Kasumi-1 (cell line): ENCODE results near the gene RNF145.
A peak's percentile ranks its signal among the peaks of the same experiment; 100 is the strongest.
"Not testable (repeated sequence)": the region's sequence is repeated elsewhere in the genome, so short reads cannot be mapped to it uniquely, and the experiment has no call there.

ENCODE experiments used
- DNase-seq, 2 experiments: peaks; one replicate each; lab custom pipeline; 2025; lab: John Stamatoyannopoulos, UW

RNF145 gene

GRCh38 chr5:159156426-159157238 lies 52.7 kb downstream of the RNF145 start:
- peak; percentile 46 to 76 for DNase-seq

GRCh38 chr5:159155960-159156359 lies 53.4 kb downstream of the RNF145 start:
- DNase-seq = no peak

GRCh38 chr5:159152876-159153275 lies 56.5 kb downstream of the RNF145 start:
- DNase-seq = no peak

- no peak for DNase-seq
Measured at GRCh38 chr5:159149085-159149484, 60.3 kb downstream of the RNF145 start.

- no peak for DNase-seq
Measured at GRCh38 chr5:159147976-159148375, 61.4 kb downstream of the RNF145 start.

- DNase-seq = no peak
Measured at GRCh38 chr5:159146839-159147238, 62.5 kb downstream of the RNF145 start.

- not testable (repeated sequence) for DNase-seq
Measured at GRCh38 chr5:159145160-159145559, 64.2 kb downstream of the RNF145 start.

- DNase-seq = no peak
Measured at GRCh38 chr5:159139802-159140201, 69.6 kb downstream of the RNF145 start.

GRCh38 chr5:159135896-159136531 lies 73.3 kb downstream of the RNF145 start:
- no peak for DNase-seq

- peak; percentile 41 to 63 for DNase-seq
Measured at GRCh38 chr5:159133041-159133741, 76.2 kb downstream of the RNF145 start.

GRCh38 chr5:159132429-159133040 lies 76.8 kb downstream of the RNF145 start:
- no peak for DNase-seq

GRCh38 chr5:159131951-159132350 lies 77.4 kb downstream of the RNF145 start:
- no peak for DNase-seq

- no peak for DNase-seq
Measured at GRCh38 chr5:159130871-159131270, 78.5 kb downstream of the RNF145 start.

GRCh38 chr5:159128070-159128541 lies 81.2 kb downstream of the RNF145 start:
- no peak for DNase-seq

- no peak for DNase-seq
Measured at GRCh38 chr5:159123700-159124099, 85.7 kb downstream of the RNF145 start.

GRCh38 chr5:159123189-159123588 lies 86.2 kb downstream of the RNF145 start:
- no peak for DNase-seq

GRCh38 chr5:159121061-159121460 lies 88.3 kb downstream of the RNF145 start:
- no peak for DNase-seq

- no peak for DNase-seq
Measured at GRCh38 chr5:159120446-159120845, 88.9 kb downstream of the RNF145 start.

- DNase-seq = not testable (repeated sequence)
Measured at GRCh38 chr5:159119842-159120241, 89.5 kb downstream of the RNF145 start.

- not testable (repeated sequence) for DNase-seq
Measured at GRCh38 chr5:159118958-159119659, 90.2 kb downstream of the RNF145 start.

GRCh38 chr5:159113405-159113804 lies 95.9 kb downstream of the RNF145 start:
- no peak for DNase-seq

GRCh38 chr5:159112436-159112835 lies 96.9 kb downstream of the RNF145 start:
- DNase-seq = no peak
